Measurements from ENCODE around the gene PITPNM2.
"Not testable (repeated sequence)": the region's sequence is repeated elsewhere in the genome, so short reads cannot be mapped to it uniquely, and the experiment has no call there.

The PITPNM2 gene

GRCh38 chr12:123120452-123121166 is 30.3 kb downstream of the PITPNM2 start:
- peak; percentile 52 for DNase-seq (ENCODE audit: low spot score)

- DNase-seq (ENCODE audit: low spot score), result peak; percentile 75
These were observed 31.1 kb downstream of the PITPNM2 start for GRCh38 chr12:123119808-123120207.

GRCh38 chr12:123118497-123118896 is 32.4 kb downstream of the PITPNM2 start:
- DNase-seq (ENCODE audit: low spot score), result no peak

GRCh38 chr12:123115409-123116121 is 35.3 kb downstream of the PITPNM2 start:
- peak; percentile 43 for DNase-seq (ENCODE audit: low spot score)

GRCh38 chr12:123114304-123115083 is 36.4 kb downstream of the PITPNM2 start:
- no peak for DNase-seq (ENCODE audit: low spot score)

GRCh38 chr12:123113026-123113425 is 37.9 kb downstream of the PITPNM2 start:
- DNase-seq (ENCODE audit: low spot score), result no peak

GRCh38 chr12:123111498-123112165 is 39.3 kb downstream of the PITPNM2 start:
- DNase-seq (ENCODE audit: low spot score), result no peak

GRCh38 chr12:123109319-123109772 is 41.5 kb downstream of the PITPNM2 start:
- DNase-seq (ENCODE audit: low spot score), result no peak

GRCh38 chr12:123108682-123109066 is 42.2 kb downstream of the PITPNM2 start:
- no peak for DNase-seq (ENCODE audit: low spot score)

- no peak for DNase-seq (ENCODE audit: low spot score)
These were observed 42.8 kb downstream of the PITPNM2 start for GRCh38 chr12:123107926-123108681.

GRCh38 chr12:123106640-123107359 is 44.1 kb downstream of the PITPNM2 start:
- no peak for DNase-seq (ENCODE audit: low spot score)

- DNase-seq (ENCODE audit: low spot score), result no peak
These were observed 45.6 kb downstream of the PITPNM2 start for GRCh38 chr12:123105211-123105826.

GRCh38 chr12:123104809-123105208 is 46.1 kb downstream of the PITPNM2 start:
- no peak for DNase-seq (ENCODE audit: low spot score)

- DNase-seq (ENCODE audit: low spot score), result not testable (repeated sequence)
These were observed 46.8 kb downstream of the PITPNM2 start for GRCh38 chr12:123104094-123104493.

- DNase-seq (ENCODE audit: low spot score), result no peak
These were observed 47.9 kb downstream of the PITPNM2 start for GRCh38 chr12:123102781-123103503.

GRCh38 chr12:123102366-123102765 is 48.5 kb downstream of the PITPNM2 start:
- DNase-seq (ENCODE audit: low spot score), result no peak

- no peak for DNase-seq (ENCODE audit: low spot score)
These were observed 49.4 kb downstream of the PITPNM2 start for GRCh38 chr12:123101526-123101925.
